ENCODE results near the gene PPP4C. TPM values are rescaled to one million over a fixed set of nuclear protein-coding genes. Genes with fewer than 3 reads are reported as not detected.

PPP4C gene
- total and polyA plus RNA-seq, 2 of the 8 experiments (the other 6 are each of a cell fraction or from before 2014, with no cell fraction given), result 148 to 298 TPM

DNA sequence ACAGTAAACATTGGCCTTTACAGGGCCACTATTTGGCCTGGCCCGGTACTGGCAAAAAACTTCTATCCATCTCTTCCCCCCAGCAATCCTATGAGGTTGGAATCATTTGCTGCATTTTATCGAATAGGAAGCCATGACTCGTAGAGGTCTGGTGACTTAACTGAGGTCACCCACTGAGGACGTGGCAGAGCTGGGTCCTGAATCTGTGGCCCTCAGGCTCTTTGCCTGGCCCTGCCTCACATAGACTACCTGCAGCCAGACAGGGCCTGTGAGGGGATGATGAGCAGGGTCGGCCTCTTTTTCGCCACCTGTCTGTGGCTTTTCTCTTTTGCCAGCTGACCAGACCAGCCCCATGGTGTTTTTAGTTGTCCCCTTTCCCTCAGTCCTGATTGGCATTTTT, 1.9 kb downstream of the PPP4C start (continued):
- TF ChIP-seq FOSL1 (IDR thresholded peaks at IDR 0.05; ENCODE audit: insufficient read depth, low read depth, low read length) (no peak), SIN3A (conservative IDR thresholded peaks at IDR 0.05 in 1 of 2, IDR thresholded peaks at IDR 0.05 in 1 of 2; ENCODE audit: low read depth in 1 of 2, low read length in 2 of 2) (no peak), SIRT6 (IDR thresholded peaks at IDR 0.05; ENCODE audit: low read length) (no peak), MAX (IDR thresholded peaks at IDR 0.05) (no peak), POLR2A (IDR thresholded peaks at IDR 0.05; ENCODE audit: control extremely low read depth in 1 of 2, low read depth in 2 of 2, low read length in 2 of 2) (no peak), HDAC6 (IDR thresholded peaks at IDR 0.05; ENCODE audit: low read depth, low read length) (no peak), NANOG (IDR thresholded peaks at IDR 0.05; ENCODE audit: insufficient read depth, low read depth, low read length, poor library complexity, severe bottlenecking) (no peak), SIX5 (IDR thresholded peaks at IDR 0.05; ENCODE audit: low read depth, low read length) (no peak)
